K562 (cell line): ENCODE data around the gene HMX1.

Experiments used
- GATA2 ChIP-seq: sonication (generic); formaldehyde crosslinking; IDR thresholded peaks from 2 replicates; pipeline ENCODE4 v1.4.0; 2020; ENCODE audit warnings: mild to moderate bottlenecking, missing genetic modification reagents
- NONO ChIP-seq, 2 experiments: fragments of 200-400 bp in 1 of 2; fragments of 450-650 bp in 1 of 2; formaldehyde crosslinking in 1 of 2; IDR thresholded peaks; 2 replicates each; pipeline ENCODE4 v1.6.1; 2017; ENCODE audit warnings: low read depth in 2 of 2, mild to moderate bottlenecking in 2 of 2, moderate library complexity in 2 of 2, low read length in 1 of 2
- ZBED1 ChIP-seq: IDR thresholded peaks from 2 replicates; pipeline ENCODE4 v1.6.1; 2014

DNA sequence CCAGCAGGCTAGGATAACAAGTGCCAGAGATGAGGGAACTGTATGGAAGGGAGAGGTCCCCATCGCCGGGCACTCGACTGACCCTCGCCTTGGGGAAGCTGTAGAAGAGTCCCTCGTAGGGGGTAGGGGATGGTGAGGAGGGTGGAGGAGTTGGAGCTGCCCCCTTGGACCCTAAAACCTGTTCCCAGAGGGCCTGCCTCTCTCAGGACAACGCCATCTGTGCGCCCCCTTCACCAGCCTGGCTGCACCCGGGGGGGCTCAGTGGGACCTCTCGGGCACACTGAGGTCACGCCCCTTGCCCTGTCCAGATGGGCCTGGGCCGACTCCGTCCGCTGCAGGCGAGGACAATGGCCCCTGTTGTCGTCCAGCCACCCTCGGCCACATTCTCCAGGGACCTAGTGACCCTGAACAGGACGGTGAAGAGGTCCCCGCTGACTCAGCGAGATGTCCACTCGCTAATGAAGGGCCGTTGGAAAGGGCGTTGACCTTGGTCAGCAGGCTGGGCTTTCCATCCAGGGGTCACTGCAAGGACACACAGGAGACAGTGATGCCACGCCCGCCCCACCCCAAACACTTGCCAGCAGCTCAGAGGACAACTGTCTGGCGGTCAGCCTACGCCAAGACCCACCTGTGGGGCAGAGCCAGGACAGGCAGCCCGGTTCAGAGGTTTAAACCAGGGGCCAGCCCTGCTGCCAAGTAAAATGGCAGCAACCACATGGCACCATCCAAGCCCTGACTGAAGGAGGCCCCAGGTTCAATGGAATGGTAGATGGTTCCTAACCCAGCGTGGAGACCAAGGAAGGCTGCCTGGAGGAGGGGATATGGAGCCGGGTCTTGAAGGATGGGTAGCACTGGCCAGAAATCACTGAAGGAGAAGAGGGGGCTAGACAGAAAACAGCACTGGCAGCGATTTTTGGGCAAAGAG lies 51.2 kb downstream of the HMX1 start:
- TF ChIP-seq GATA2 (CRISPR knock-in tag) (no peak), NONO (IDR thresholded peaks at IDR 0.05; ENCODE audit: low read depth in 2 of 2, low read length in 1 of 2) (no peak), ZBED1 (no peak)
